ENCODE results near the gene RNF135. TPM values are rescaled to one million over a fixed set of nuclear protein-coding genes. Genes with fewer than 3 reads are reported as not detected.
"Not testable (repeated sequence)": the region's sequence is repeated elsewhere in the genome, so short reads cannot be mapped to it uniquely, and the experiment has no call there.

RNF135 gene
- total and polyA plus RNA-seq, 4 experiments from 2014 or later, result 3.9 to 10.5 (median 7.8) TPM

- no peak overlapping the region for H3K4me3 Mint-ChIP-seq
- ChIA-PET CTCF (ENCODE audit: partially characterized antibody) (no interaction called here), POLR2A (ENCODE audit: partially characterized antibody) (no interaction called here)
- Histone ChIP-seq H3K4me3 (ENCODE audit: low read length in 2 of 2) (no peak overlapping the region), H3K4me1 (ENCODE audit: insufficient read depth, low read length) (no peaks in the 10 kb centered on the region), H3K36me3 (ENCODE audit: insufficient read depth, low read length) (no peaks in the 10 kb centered on the region), H3K9me3 (ENCODE audit: control insufficient read depth in 1 of 2, low read length in 2 of 2) (no peaks in the 10 kb centered on the region), H3K27ac (ENCODE audit: low read depth, low read length) (no peak overlapping the region), H3K27me3 (ENCODE audit: insufficient read depth, low read length) (peaks cover 8% of the 10 kb centered on the region)
- H3K9me3 Mint-ChIP-seq, result no peaks in the 10 kb centered on the region
- peaks cover 18 to 20% of the 10 kb centered on the region in 2 donors for H3K27me3 Mint-ChIP-seq
- no peak overlapping the region for H3K27ac Mint-ChIP-seq
- no peaks in the 10 kb centered on the region for H3K36me3 Mint-ChIP-seq
- no peaks in the 10 kb centered on the region for H3K4me1 Mint-ChIP-seq
- no peak for DNase-seq
- intact Hi-C loops (cut with micrococcal nuclease), result no loop called here
Observed at GRCh38 chr17:30928584-30928983, 42.3 kb upstream of the RNF135 start.

GRCh38 chr17:30929081-30929633 lies 41.7 kb upstream of the RNF135 start:
- intact Hi-C loops (cut with micrococcal nuclease), result no loop called here
- no peak overlapping the region for H3K4me3 ChIP-seq (ENCODE audit: low read length in 2 of 2)
- peaks cover 16 to 20% of the 10 kb centered on the region in 2 donors for H3K27me3 Mint-ChIP-seq
- H3K9me3 Mint-ChIP-seq, result no peaks in the 10 kb centered on the region
- ChIA-PET CTCF (ENCODE audit: partially characterized antibody) (no interaction called here), POLR2A (ENCODE audit: partially characterized antibody) (no interaction called here)
- no peak overlapping the region for H3K27ac Mint-ChIP-seq
- no peaks in the 10 kb centered on the region for H3K36me3 ChIP-seq (ENCODE audit: insufficient read depth, low read length)
- no peaks in the 10 kb centered on the region for H3K36me3 Mint-ChIP-seq
- no peak for DNase-seq
- no peaks in the 10 kb centered on the region for H3K4me1 ChIP-seq (ENCODE audit: insufficient read depth, low read length)
- H3K9me3 ChIP-seq (ENCODE audit: control insufficient read depth in 1 of 2, low read length in 2 of 2), result no peaks in the 10 kb centered on the region
- H3K4me3 Mint-ChIP-seq, result no peak overlapping the region
- no peak overlapping the region for H3K27ac ChIP-seq (ENCODE audit: low read depth, low read length)
- H3K27me3 ChIP-seq (ENCODE audit: insufficient read depth, low read length), result peaks cover 5% of the 10 kb centered on the region
- H3K4me1 Mint-ChIP-seq, result no peaks in the 10 kb centered on the region

GRCh38 chr17:30929861-30930260 lies 41.0 kb upstream of the RNF135 start:
- H3K36me3 ChIP-seq (ENCODE audit: insufficient read depth, low read length); H3K9me3 Mint-ChIP-seq; intact Hi-C loops (cut with micrococcal nuclease): not testable (repeated sequence)

GRCh38 chr17:30930495-30930894 lies 40.3 kb upstream of the RNF135 start:
- Histone ChIP-seq H3K27me3 (ENCODE audit: insufficient read depth, low read length) (no peaks in the 10 kb centered on the region), H3K4me1 (ENCODE audit: insufficient read depth, low read length) (no peaks in the 10 kb centered on the region), H3K9me3 (ENCODE audit: control insufficient read depth in 1 of 2, low read length in 2 of 2) (no peaks in the 10 kb centered on the region), H3K27ac (ENCODE audit: low read depth, low read length) (no peak overlapping the region), H3K36me3 (ENCODE audit: insufficient read depth, low read length) (no peaks in the 10 kb centered on the region), H3K4me3 (ENCODE audit: low read length in 2 of 2) (no peak overlapping the region)
- no peak overlapping the region for H3K4me3 Mint-ChIP-seq
- H3K27me3 Mint-ChIP-seq, result peaks cover 12 to 16% of the 10 kb centered on the region in 2 donors
- no peaks in the 10 kb centered on the region for H3K9me3 Mint-ChIP-seq
- intact Hi-C loops (cut with micrococcal nuclease), result no loop called here
- DNase-seq, result no peak
- POLR2A ChIA-PET (ENCODE audit: partially characterized antibody), result no interaction called here
- no peaks in the 10 kb centered on the region for H3K4me1 Mint-ChIP-seq
- CTCF ChIA-PET (ENCODE audit: partially characterized antibody), result no interaction called here
- H3K36me3 Mint-ChIP-seq, result no peaks in the 10 kb centered on the region
- H3K27ac Mint-ChIP-seq, result peak overlapping the region in 1 of 7 donors; percentile 29

More at GRCh38 chr17:30929861-30930260, 41.0 kb upstream of the RNF135 start:
- H3K4me1 ChIP-seq (ENCODE audit: insufficient read depth, low read length); H3K4me3 Mint-ChIP-seq; POLR2A ChIA-PET (ENCODE audit: partially characterized antibody); DNase-seq; CTCF ChIA-PET (ENCODE audit: partially characterized antibody); H3K4me3 ChIP-seq (ENCODE audit: low read length in 2 of 2); H3K9me3 ChIP-seq (ENCODE audit: control insufficient read depth in 1 of 2, low read length in 2 of 2); H3K36me3 Mint-ChIP-seq; H3K4me1 Mint-ChIP-seq; H3K27ac ChIP-seq (ENCODE audit: low read depth, low read length); H3K27ac Mint-ChIP-seq; H3K27me3 ChIP-seq (ENCODE audit: insufficient read depth, low read length): not testable (repeated sequence)
- peaks cover 12 to 16% of the 10 kb centered on the region in 2 donors for H3K27me3 Mint-ChIP-seq

- H3K4me3 ChIP-seq (ENCODE audit: low read length in 2 of 2); H3K27ac Mint-ChIP-seq; H3K9me3 Mint-ChIP-seq; H3K36me3 ChIP-seq (ENCODE audit: insufficient read depth, low read length); H3K27me3 ChIP-seq (ENCODE audit: insufficient read depth, low read length); POLR2A ChIA-PET (ENCODE audit: partially characterized antibody); DNase-seq; H3K27ac ChIP-seq (ENCODE audit: low read depth, low read length); intact Hi-C loops (cut with micrococcal nuclease); H3K4me1 Mint-ChIP-seq; H3K27me3 Mint-ChIP-seq; H3K9me3 ChIP-seq (ENCODE audit: control insufficient read depth in 1 of 2, low read length in 2 of 2); H3K36me3 Mint-ChIP-seq; H3K4me3 Mint-ChIP-seq; H3K4me1 ChIP-seq (ENCODE audit: insufficient read depth, low read length): not testable (repeated sequence)
- CTCF ChIA-PET (ENCODE audit: partially characterized antibody), result interaction anchor here (1.6 kb wide), 1 partner anchor 11 kb away, joined by 4 read pairs; no protein-coding TSS in a partner anchor
Observed at GRCh38 chr17:30931582-30931981, 39.3 kb upstream of the RNF135 start.

- H3K36me3 Mint-ChIP-seq, result no peaks in the 10 kb centered on the region
- H3K27me3 ChIP-seq (ENCODE audit: insufficient read depth, low read length), result no peaks in the 10 kb centered on the region
- H3K27ac Mint-ChIP-seq, result no peak overlapping the region
- H3K27me3 Mint-ChIP-seq, result no peaks in the 10 kb centered on the region
- DNase-seq, result no peak
- ChIA-PET POLR2A (ENCODE audit: partially characterized antibody) (no interaction called here), CTCF (ENCODE audit: partially characterized antibody) (interaction anchor here (1.2 kb wide), 1 partner anchor 27 kb away, joined by 3 read pairs; the partner anchor contains the start of gene TEFM)
- H3K9me3 Mint-ChIP-seq, result no peaks in the 10 kb centered on the region
- peaks cover 0 to 4% (median 0%) of the 10 kb centered on the region in 4 donors for H3K4me1 Mint-ChIP-seq
- no peak overlapping the region for H3K27ac ChIP-seq (ENCODE audit: low read depth, low read length)
- no peak overlapping the region for H3K4me3 Mint-ChIP-seq
- no peaks in the 10 kb centered on the region for H3K9me3 ChIP-seq (ENCODE audit: control insufficient read depth in 1 of 2, low read length in 2 of 2)
- intact Hi-C loops (cut with micrococcal nuclease), result no loop called here
- no peaks in the 10 kb centered on the region for H3K36me3 ChIP-seq (ENCODE audit: insufficient read depth, low read length)
- H3K4me1 ChIP-seq (ENCODE audit: insufficient read depth, low read length), result no peaks in the 10 kb centered on the region
- H3K4me3 ChIP-seq (ENCODE audit: low read length in 2 of 2), result no peak overlapping the region
Observed at GRCh38 chr17:30933966-30934365, 36.9 kb upstream of the RNF135 start.

- no peaks in the 10 kb centered on the region for H3K27me3 ChIP-seq (ENCODE audit: insufficient read depth, low read length)
- no peaks in the 10 kb centered on the region for H3K36me3 Mint-ChIP-seq
- no peak overlapping the region for H3K4me3 ChIP-seq (ENCODE audit: low read length in 2 of 2)
- intact Hi-C loops (cut with micrococcal nuclease), result no loop called here
- H3K4me3 Mint-ChIP-seq, result peak overlapping the region; percentile 27 to 75 (median 50)
- CTCF ChIA-PET (ENCODE audit: partially characterized antibody), result interaction anchor here (0.9 kb wide), 1 partner anchor 278 kb away, joined by 3 read pairs; no protein-coding TSS in a partner anchor
- no peak overlapping the region for H3K27ac ChIP-seq (ENCODE audit: low read depth, low read length)
- H3K9me3 ChIP-seq (ENCODE audit: control insufficient read depth in 1 of 2, low read length in 2 of 2), result no peaks in the 10 kb centered on the region
- no peaks in the 10 kb centered on the region for H3K36me3 ChIP-seq (ENCODE audit: insufficient read depth, low read length)
- H3K4me1 Mint-ChIP-seq, result peaks cover 2 to 5% (median 3%) of the 10 kb centered on the region in 4 donors
- H3K27me3 Mint-ChIP-seq, result no peaks in the 10 kb centered on the region
- no peaks in the 10 kb centered on the region for H3K4me1 ChIP-seq (ENCODE audit: insufficient read depth, low read length)
- peak overlapping the region; percentile 14 to 72 (median 45) for H3K27ac Mint-ChIP-seq
- DNase-seq, result peak in 1 of 5 donors; percentile 6
- POLR2A ChIA-PET (ENCODE audit: partially characterized antibody), result interaction anchor here (0.7 kb wide), 1 partner anchor 374 kb away, joined by 4 read pairs; no protein-coding TSS in a partner anchor
- no peaks in the 10 kb centered on the region for H3K9me3 Mint-ChIP-seq
Observed at GRCh38 chr17:30939051-30939689, 31.7 kb upstream of the RNF135 start.

All from CD4-positive, alpha-beta memory T cell (primary cell).